Astrocyte of the cerebellum (primary cell): ENCODE results near the gene MGAT5B.

Source experiments
- DNase-seq: peaks from one replicate; pipeline ENCODE4 v3.0.0-alpha.2; 2011; ENCODE audit warnings: low read depth
- H3K4me3 ChIP-seq: 2 replicates; pipeline ENCODE4 v1.5.1; 2011; ENCODE audit warnings: mild to moderate bottlenecking, low read depth, low read length, moderate library complexity
- in situ Hi-C: cut with HindIII; loops from 2 replicates; pipeline ENCODE4 v1.10.0; 2017; ENCODE audit warnings: low sequenced_read_pairs
- TF ChIP-seq, protein P1 (sequence below): IDR thresholded peaks from 2 replicates; pipeline ENCODE4 v1.5.1; 2012; ENCODE audit warnings: low read length, low read depth, moderate library complexity, mild to moderate bottlenecking; ENCODE audit errors: missing control alignments

The MGAT5B gene

DNA sequence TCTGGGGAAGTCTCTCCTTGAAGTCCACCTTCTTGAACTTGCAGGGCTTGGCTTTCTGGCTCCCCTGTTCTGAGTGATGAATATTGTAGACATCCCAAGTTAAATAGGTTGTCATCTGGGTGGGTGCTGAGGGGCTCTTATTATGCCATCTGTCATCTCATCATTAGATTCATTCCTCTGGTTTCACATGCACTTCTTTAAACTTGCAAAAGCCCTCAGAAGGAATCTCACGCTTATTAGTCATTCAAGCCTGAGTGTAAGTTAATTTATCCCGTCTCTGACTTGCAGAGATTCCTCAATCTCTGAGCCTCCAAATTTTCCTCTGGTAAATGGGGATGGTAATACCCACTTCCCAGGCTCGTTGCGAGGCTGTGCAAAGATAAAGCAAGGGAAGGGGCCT, 5.7 kb downstream of the MGAT5B start:
- TF ChIP-seq, protein P1, sequence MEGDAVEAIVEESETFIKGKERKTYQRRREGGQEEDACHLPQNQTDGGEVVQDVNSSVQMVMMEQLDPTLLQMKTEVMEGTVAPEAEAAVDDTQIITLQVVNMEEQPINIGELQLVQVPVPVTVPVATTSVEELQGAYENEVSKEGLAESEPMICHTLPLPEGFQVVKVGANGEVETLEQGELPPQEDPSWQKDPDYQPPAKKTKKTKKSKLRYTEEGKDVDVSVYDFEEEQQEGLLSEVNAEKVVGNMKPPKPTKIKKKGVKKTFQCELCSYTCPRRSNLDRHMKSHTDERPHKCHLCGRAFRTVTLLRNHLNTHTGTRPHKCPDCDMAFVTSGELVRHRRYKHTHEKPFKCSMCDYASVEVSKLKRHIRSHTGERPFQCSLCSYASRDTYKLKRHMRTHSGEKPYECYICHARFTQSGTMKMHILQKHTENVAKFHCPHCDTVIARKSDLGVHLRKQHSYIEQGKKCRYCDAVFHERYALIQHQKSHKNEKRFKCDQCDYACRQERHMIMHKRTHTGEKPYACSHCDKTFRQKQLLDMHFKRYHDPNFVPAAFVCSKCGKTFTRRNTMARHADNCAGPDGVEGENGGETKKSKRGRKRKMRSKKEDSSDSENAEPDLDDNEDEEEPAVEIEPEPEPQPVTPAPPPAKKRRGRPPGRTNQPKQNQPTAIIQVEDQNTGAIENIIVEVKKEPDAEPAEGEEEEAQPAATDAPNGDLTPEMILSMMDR: no peak
- H3K4me3 ChIP-seq: no peak overlapping the region
- DNase-seq: no peak
- in situ Hi-C loops: no loop called here

DNA sequence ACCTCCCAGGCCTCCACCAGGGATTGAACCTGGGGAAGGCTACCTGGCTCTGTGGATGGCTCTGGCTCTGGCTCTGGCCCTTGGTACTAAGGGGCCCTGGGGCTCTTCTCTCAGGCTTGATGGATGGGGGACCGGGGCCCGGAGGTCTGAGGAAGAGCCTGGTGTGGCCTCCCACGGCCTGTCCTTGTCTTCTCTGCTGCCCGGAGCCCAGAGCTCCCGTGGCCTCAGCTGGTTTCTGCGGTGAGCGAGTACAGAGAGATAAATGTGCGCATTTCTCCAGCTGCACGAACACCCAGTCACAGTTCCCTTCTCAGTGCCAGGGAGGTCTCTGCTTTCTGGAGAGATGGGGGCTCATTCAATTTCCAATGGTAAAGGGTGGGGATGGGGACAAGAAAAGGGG, 9.2 kb downstream of the MGAT5B start:
- TF ChIP-seq, protein P1: no peak
- H3K4me3 ChIP-seq: no peak overlapping the region
- DNase-seq: no peak
- in situ Hi-C loops: no loop called here

DNA sequence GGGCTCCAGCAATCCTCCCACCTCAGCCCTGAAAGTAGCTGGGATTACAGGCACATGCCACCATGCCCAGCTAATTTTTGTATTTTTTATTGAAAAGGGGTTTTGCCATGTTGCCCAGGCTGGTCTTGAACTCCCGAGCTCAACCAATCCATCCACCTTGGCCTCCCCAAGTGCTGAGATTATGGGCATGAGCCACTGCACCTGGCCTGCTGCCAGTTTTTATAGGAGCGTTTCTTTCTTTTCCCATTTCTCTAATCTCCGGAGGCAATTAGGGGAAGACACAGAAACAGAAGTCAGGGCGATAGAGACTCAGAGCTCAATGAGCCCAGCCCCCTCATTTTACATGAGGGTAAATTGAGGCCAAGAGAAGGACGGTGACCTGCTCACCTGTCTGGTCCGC, 10.4 kb downstream of the MGAT5B start:
- in situ Hi-C loops: no loop called here
- TF ChIP-seq, protein P1: no peak
- no peak for DNase-seq
- no peak overlapping the region for H3K4me3 ChIP-seq

DNA sequence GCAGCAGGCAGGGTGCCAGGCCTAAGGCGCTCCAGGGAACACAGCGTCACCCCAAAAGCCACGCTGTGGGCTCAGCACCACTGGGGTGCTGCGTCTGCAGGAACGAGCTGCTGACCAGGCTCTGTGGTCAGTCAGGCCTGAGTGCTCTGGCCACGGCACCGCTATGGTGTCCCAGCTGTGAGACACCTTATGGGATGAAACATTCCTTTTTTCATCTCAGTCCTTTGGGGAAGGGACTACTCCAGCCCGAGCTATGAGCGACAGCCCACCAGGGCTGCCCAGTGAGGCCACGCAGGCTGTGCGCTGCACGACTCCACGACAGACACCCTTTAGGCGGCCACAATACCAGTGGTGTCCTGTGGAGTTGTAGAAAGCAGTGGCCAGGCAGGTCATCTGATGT, 11.1 kb downstream of the MGAT5B start:
- no peak overlapping the region for H3K4me3 ChIP-seq
- DNase-seq: no peak
- TF ChIP-seq, protein P1: no peak
- in situ Hi-C loops: no loop called here

DNA sequence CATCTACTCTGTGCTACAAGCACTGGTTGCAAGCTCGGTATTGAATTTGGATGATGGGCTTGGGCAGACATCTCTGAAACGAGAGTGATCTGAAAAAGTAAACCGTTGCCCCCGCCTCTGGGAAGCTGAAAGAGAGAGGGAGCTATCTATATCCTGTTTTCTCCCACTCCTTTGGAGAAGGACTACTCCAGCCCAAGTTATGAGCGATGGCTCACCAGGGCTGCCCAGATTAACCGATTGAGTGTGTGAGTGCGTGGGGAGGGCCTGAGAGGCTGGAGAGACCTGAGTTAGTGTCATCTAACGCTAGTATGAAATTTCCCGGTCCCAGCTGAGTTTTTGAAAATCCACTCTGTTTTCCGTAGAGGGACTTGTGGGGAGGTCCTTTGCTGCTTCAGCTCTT, 11.5 kb downstream of the MGAT5B start:
- in situ Hi-C loops: loop anchor here (5.0 kb wide), 1 partner anchor 98 kb away; no protein-coding TSS in a partner anchor
- TF ChIP-seq, protein P1: no peak
- H3K4me3 ChIP-seq: no peak overlapping the region
- no peak for DNase-seq

DNA sequence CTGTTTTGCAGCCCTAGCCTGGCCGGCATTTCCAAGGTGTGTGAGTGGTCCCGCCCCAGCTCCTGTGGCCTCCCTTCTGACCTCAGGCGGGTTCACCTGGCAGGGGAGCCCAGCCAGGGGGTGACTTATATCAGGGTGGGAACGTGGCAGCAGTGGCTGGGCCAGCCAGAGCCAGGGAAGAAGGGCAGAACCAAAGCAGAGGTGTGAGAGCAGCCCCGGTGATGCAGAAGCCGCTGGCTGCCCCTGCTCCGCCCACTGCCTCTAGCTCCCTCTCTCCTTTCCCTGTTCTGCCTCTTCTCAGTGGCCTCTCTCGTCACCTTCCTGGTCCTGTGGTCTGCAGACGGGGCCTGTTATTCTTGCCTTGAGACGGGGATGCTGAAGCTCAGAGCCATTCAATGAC, 12.1 kb downstream of the MGAT5B start:
- no peak for DNase-seq
- TF ChIP-seq, protein P1: no peak

DNA sequence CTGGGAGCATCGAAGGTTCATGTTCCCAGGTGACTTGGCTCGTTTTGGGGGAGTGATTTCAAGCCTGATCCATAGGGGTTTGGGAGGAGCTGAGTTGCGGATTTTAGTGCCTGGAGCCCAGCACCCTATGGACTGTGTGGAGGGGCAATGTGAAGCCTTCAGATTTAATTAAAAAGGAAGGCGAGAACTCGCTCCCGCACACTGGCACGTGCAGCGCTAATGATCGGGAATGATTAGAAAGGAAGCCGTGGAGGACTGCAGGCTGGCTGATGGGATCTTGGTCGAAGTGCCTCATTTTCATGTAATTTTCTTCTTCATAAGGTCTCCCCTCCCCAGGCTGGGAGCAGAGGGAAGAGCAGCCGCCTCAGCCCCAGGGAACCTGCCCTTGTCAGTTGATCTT, 12.8 kb downstream of the MGAT5B start:
- in situ Hi-C loops: loop anchor here (5.0 kb wide), 1 partner anchor 96 kb away; no protein-coding TSS in a partner anchor
- TF ChIP-seq, protein P1: no peak
- no peak for DNase-seq
- H3K4me3 ChIP-seq: no peak overlapping the region

More for the DNA sequence above, 12.1 kb downstream of the MGAT5B start:
- in situ Hi-C loops: loop anchor here (5.0 kb wide), 1 partner anchor 97 kb away; no protein-coding TSS in a partner anchor
- H3K4me3 ChIP-seq: no peak overlapping the region
